ENCODE measurements around the gene SEC14L2. TPM values are rescaled to one million over a fixed set of nuclear protein-coding genes. Genes with fewer than 3 reads are reported as not detected.

SEC14L2 gene
- total and polyA plus RNA-seq, 8 donors = 8.3 to 13.4 (median 10.0) TPM

GRCh38 chr22:30373331-30374325, 23.2 kb upstream of the SEC14L2 start:
- H3K27ac ChIP-seq = peak overlapping the region in 1 of 2 donors; percentile 69
- H3K4me3 ChIP-seq = no peak overlapping the region
- no peak for TF ChIP-seq CTCF (IDR thresholded peaks at IDR 0.05)
- intact Hi-C loops (cut with DNase I) = no loop called here
- peaks cover 0 to 16% of the 10 kb centered on the region in 2 donors for H3K4me1 ChIP-seq
- no peak for ATAC-seq
- no peaks in the 10 kb centered on the region for H3K27me3 ChIP-seq
- H3K36me3 ChIP-seq = peaks cover 0 to 9% of the 10 kb centered on the region in 2 donors
- no peaks in the 10 kb centered on the region for H3K9me3 ChIP-seq
- DNase-seq = peak in 1 of 4 donors; percentile 55

- Histone ChIP-seq H3K36me3 (peaks cover 0 to 20% of the 10 kb centered on the region in 2 donors), H3K9me3 (no peaks in the 10 kb centered on the region), H3K27me3 (no peaks in the 10 kb centered on the region), H3K27ac (no peak overlapping the region), H3K4me3 (no peak overlapping the region), H3K4me1 (peaks cover 0 to 16% of the 10 kb centered on the region in 2 donors)
- no peak for TF ChIP-seq CTCF (IDR thresholded peaks at IDR 0.05)
- DNase-seq = no peak
- ATAC-seq = no peak
- intact Hi-C loops (cut with DNase I) = no loop called here
These were observed 21.4 kb upstream of the SEC14L2 start for GRCh38 chr22:30375312-30375849.

GRCh38 chr22:30380011-30380410, 16.8 kb upstream of the SEC14L2 start:
- intact Hi-C loops (cut with DNase I) = loop anchor here (10.0 kb wide), 2 partner anchors 95 to 115 kb away; partner anchors contain the start of genes CASTOR1 (in 1 of the 2) and OSM (in 1 of the 2)

GRCh38 chr22:30381264-30381663, 15.6 kb upstream of the SEC14L2 start:
- Histone ChIP-seq H3K9me3 (no peaks in the 10 kb centered on the region), H3K27me3 (no peaks in the 10 kb centered on the region), H3K27ac (no peak overlapping the region), H3K4me3 (no peak overlapping the region), H3K4me1 (peaks cover 1 to 5% of the 10 kb centered on the region in 2 donors), H3K36me3 (peaks cover 0 to 38% of the 10 kb centered on the region in 2 donors)
- no peak for ATAC-seq
- no peak for TF ChIP-seq CTCF (IDR thresholded peaks at IDR 0.05)
- intact Hi-C loops (cut with DNase I) = loop anchor here (10.0 kb wide), 2 partner anchors 96 to 116 kb away; partner anchors contain the start of genes CASTOR1 (in 1 of the 2) and OSM (in 1 of the 2)
- DNase-seq = peak in 1 of 4 donors; percentile 51

More at GRCh38 chr22:30380011-30380410, 16.8 kb upstream of the SEC14L2 start:
- peaks cover 0 to 38% of the 10 kb centered on the region in 2 donors for H3K36me3 ChIP-seq
- H3K27ac ChIP-seq = no peak overlapping the region
- no peak overlapping the region for H3K4me3 ChIP-seq
- H3K27me3 ChIP-seq = no peaks in the 10 kb centered on the region
- H3K4me1 ChIP-seq = no peaks in the 10 kb centered on the region
- ATAC-seq (no peak), DNase-seq (peak in 1 of 4 donors; percentile 51)
- H3K9me3 ChIP-seq = no peaks in the 10 kb centered on the region
- TF ChIP-seq CTCF (IDR thresholded peaks at IDR 0.05) = no peak

GRCh38 chr22:30382340-30382739, 14.5 kb upstream of the SEC14L2 start:
- DNase-seq = no peak
- no peaks in the 10 kb centered on the region for H3K27me3 ChIP-seq
- no peaks in the 10 kb centered on the region for H3K9me3 ChIP-seq
- peaks cover 0 to 34% of the 10 kb centered on the region in 2 donors for H3K36me3 ChIP-seq
- intact Hi-C loops (cut with DNase I) = loop anchor here (10.0 kb wide), 2 partner anchors 98 to 118 kb away; partner anchors contain the start of genes CASTOR1 (in 1 of the 2) and OSM (in 1 of the 2)
- TF ChIP-seq CTCF (IDR thresholded peaks at IDR 0.05) = no peak
- peaks cover 5 to 11% of the 10 kb centered on the region in 2 donors for H3K4me1 ChIP-seq
- H3K4me3 ChIP-seq = no peak overlapping the region
- ATAC-seq = no peak
- no peak overlapping the region for H3K27ac ChIP-seq
